GM23338 (cell line): Measurements from ENCODE around the gene RFX7. TPM values are rescaled to one million over a fixed set of nuclear protein-coding genes. Genes with fewer than 3 reads are reported as not detected.

Experiments used
- ATAC-seq: fragments of 200-7000 bp; cut with Tn5 transposase; 3 replicates; pipeline ENCODE4 v1.9.1; 2020
- DNase-seq: peaks from one replicate; pipeline ENCODE4 v3.0.0-alpha.2; 2015; ENCODE audit warnings: low spot score
- H2AFZ ChIP-seq: fragments of 200-600 bp; sonication (generic); 2 replicates; pipeline ENCODE4 v1.8.0; 2016; ENCODE audit warnings: antibody characterized with exemption, mild to moderate bottlenecking, moderate library complexity
- H3F3A ChIP-seq: fragments of 200-600 bp; sonication (generic); replicated peaks from 2 replicates; pipeline ENCODE4 v1.8.0; 2017; ENCODE audit warnings: antibody characterized with exemption, mixed run types, low read depth
- H3K27ac ChIP-seq: fragments of 200-600 bp; sonication (generic); 2 replicates; pipeline ENCODE4 v1.6.1; 2016; ENCODE audit warnings: low read depth
- H3K27me3 ChIP-seq: fragments of 200-600 bp; sonication (generic); 2 replicates; pipeline ENCODE4 v1.8.0; 2016; ENCODE audit warnings: mild to moderate bottlenecking, mixed run types, moderate library complexity; ENCODE audit not compliant: insufficient read depth
- H3K36me3 ChIP-seq: fragments of 200-600 bp; sonication (generic); 2 replicates; pipeline ENCODE4 v1.8.0; 2016; ENCODE audit warnings: mild to moderate bottlenecking; ENCODE audit not compliant: insufficient read depth
- H3K4me1 ChIP-seq: fragments of 200-600 bp; sonication (generic); 2 replicates; pipeline ENCODE4 v1.8.0; 2016; ENCODE audit warnings: mild to moderate bottlenecking, moderate library complexity; ENCODE audit not compliant: insufficient read depth
- H3K4me2 ChIP-seq: fragments of 200-600 bp; sonication (generic); 2 replicates; pipeline ENCODE4 v1.7.1; 2017; ENCODE audit warnings: mixed run types
- H3K4me3 ChIP-seq: fragments of 200-600 bp; sonication (generic); 2 replicates; pipeline ENCODE4 v1.6.1; 2016; ENCODE audit warnings: mixed run types
- H3K79me2 ChIP-seq: fragments of 200-600 bp; sonication (generic); replicated peaks from 2 replicates; pipeline ENCODE4 v1.8.0; 2017; ENCODE audit warnings: mild to moderate bottlenecking; ENCODE audit not compliant: insufficient read depth
- H3K9me2 ChIP-seq: fragments of 200-600 bp; sonication (generic); 2 replicates; pipeline ENCODE4 v1.8.0; 2017; ENCODE audit not compliant: insufficient read depth
- H4K20me1 ChIP-seq: fragments of 200-600 bp; sonication (generic); replicated peaks from 2 replicates; pipeline ENCODE4 v1.8.0; 2017; ENCODE audit warnings: mild to moderate bottlenecking; ENCODE audit not compliant: insufficient read depth
- H3K27ac Mint-ChIP-seq: 2 replicates; pipeline ENCODE4 v1.8.0; 2020; ENCODE audit warnings: inconsistent platforms, mild to moderate bottlenecking, moderate library complexity, mixed read lengths
- H3K27me3 Mint-ChIP-seq: 3 replicates; pipeline ENCODE4 v1.8.0; 2022; ENCODE audit warnings: low read depth, mild to moderate bottlenecking, moderate library complexity, mixed read lengths, inconsistent platforms; ENCODE audit not compliant: insufficient read depth, poor library complexity
- H3K36me3 Mint-ChIP-seq: 3 replicates; pipeline ENCODE4 v1.8.0; 2021; ENCODE audit warnings: low read depth, mild to moderate bottlenecking, inconsistent platforms, moderate library complexity, mixed read lengths
- H3K4me1 Mint-ChIP-seq: 3 replicates; pipeline ENCODE4 v1.8.0; 2020; ENCODE audit warnings: mild to moderate bottlenecking, inconsistent platforms, mixed read lengths
- H3K4me3 Mint-ChIP-seq: 3 replicates; pipeline ENCODE4 v1.8.0; 2021; ENCODE audit warnings: moderate library complexity, mild to moderate bottlenecking, inconsistent platforms, mixed read lengths
- H3K9me3 Mint-ChIP-seq: 3 replicates; pipeline ENCODE4 v1.8.0; 2020; ENCODE audit warnings: moderate library complexity, mild to moderate bottlenecking, inconsistent platforms, mixed read lengths
- CTCF ChIP-seq, 2 experiments: fragments of 200-600 bp in 1 of 2; sonication (generic) in 1 of 2; conservative IDR thresholded peaks; 2 replicates each; pipeline versions ENCODE4 v1.5.1 to v1.6.1; 2016 to 2017; ENCODE audit warnings: antibody characterized with exemption in 2 of 2, low read depth in 2 of 2, mild to moderate bottlenecking in 2 of 2, moderate library complexity in 1 of 2
- ETS1 ChIP-seq: IDR thresholded peaks from 2 replicates; pipeline ENCODE4 v1.6.1; 2016; ENCODE audit warnings: antibody characterized with exemption
- EZH2 ChIP-seq: fragments of 200-600 bp; sonication (generic); IDR thresholded peaks from one replicate; pipeline ENCODE4 v1.8.0; 2017; ENCODE audit warnings: antibody characterized with exemption, mild to moderate bottlenecking, low read depth; ENCODE audit not compliant: unreplicated experiment
- EZH2phosphoT487 ChIP-seq: fragments of 200-600 bp; sonication (generic); IDR thresholded peaks from one replicate; pipeline ENCODE4 v1.8.1; 2018; ENCODE audit warnings: antibody characterized with exemption; ENCODE audit not compliant: unreplicated experiment
- JUNB ChIP-seq: IDR thresholded peaks from one replicate; pipeline ENCODE4 v1.6.1; 2016; ENCODE audit warnings: antibody characterized with exemption; ENCODE audit not compliant: unreplicated experiment
- NANOG ChIP-seq: IDR thresholded peaks from 2 replicates; pipeline ENCODE4 v1.6.1; 2016; ENCODE audit warnings: antibody characterized with exemption, borderline replicate concordance
- REST ChIP-seq: IDR thresholded peaks from one replicate; pipeline ENCODE4 v1.6.1; 2018; ENCODE audit warnings: antibody characterized with exemption; ENCODE audit not compliant: unreplicated experiment
- ZNF114 ChIP-seq: fragments of 250-450 bp; sonication (Bioruptor Pico); IDR thresholded peaks from 2 replicates; pipeline ENCODE4 v1.5.0; 2020; ENCODE audit warnings: mild to moderate bottlenecking, moderate library complexity
- ZNF331 ChIP-seq: fragments of 250-450 bp; sonication (Bioruptor Pico); IDR thresholded peaks from 2 replicates; pipeline ENCODE4 v1.5.0; 2020; ENCODE audit warnings: low read depth, mild to moderate bottlenecking, moderate library complexity
- polyA plus RNA-seq: library from polyadenylated mRNA; unstranded; fragments of >200 nt; fragmentation: Nextera tagmentation; extraction: Ambion mirVana; gene quantifications from 2 replicates; pipeline ENCODE4 v1.2.1, GENCODE V29; 2016
- total RNA-seq: library from RNA; depleted of rRNA; stranded (reverse); fragments of >200 nt; shearing (Covaris generic); gene quantifications from 2 replicates; pipeline ENCODE4 v1.2.3, GENCODE V29; 2014

RFX7 gene
- total and polyA plus RNA-seq, 2 experiments from 2014 or later: 17.6 to 33.6 TPM

GRCh38 chr15:56185980-56186379 lies 57.7 kb downstream of the RFX7 start (continued):
- TF ChIP-seq REST: no peak

GRCh38 chr15:56184516-56184915 lies 59.2 kb downstream of the RFX7 start:
- Histone ChIP-seq H3K27ac (no peak overlapping the region), H3K4me2 (no peak overlapping the region), H3K4me3 (no peak overlapping the region), H2AFZ (no peak overlapping the region), H4K20me1 (peaks cover 28% of the 10 kb centered on the region), H3K27me3 (no peaks in the 10 kb centered on the region), H3K79me2 (peaks cover 100% of the 10 kb centered on the region), H3K4me1 (no peaks in the 10 kb centered on the region), H3F3A (no peaks in the 10 kb centered on the region), H3K9me2 (no peaks in the 10 kb centered on the region), H3K36me3 (no peaks in the 10 kb centered on the region)
- Mint-ChIP-seq H3K4me1 (peaks cover 3% of the 10 kb centered on the region; the same call in 2 of the 3 replicates), H3K27ac (no peak overlapping the region), H3K4me3 (no peak overlapping the region), H3K27me3 (peaks cover 2% of the 10 kb centered on the region), H3K9me3 (peaks cover 18% of the 10 kb centered on the region), H3K36me3 (peaks cover 40% of the 10 kb centered on the region)
- no peak for ATAC-seq
- DNase-seq: no peak
- TF ChIP-seq EZH2phosphoT487 (no peak), ZNF331 (CRISPR knock-in tag) (no peak), ZNF114 (CRISPR knock-in tag) (no peak), CTCF (conservative IDR thresholded peaks at IDR 0.05; ENCODE audit: low read depth in 2 of 2) (no peak), REST (no peak), NANOG (no peak), JUNB (no peak), ETS1 (no peak), EZH2 (no peak)
